Endothelial cell of umbilical vein (primary cell): ENCODE measurements around the gene PGAM4. TPM values are rescaled to one million over a fixed set of nuclear protein-coding genes. Genes with fewer than 3 reads are reported as not detected.

ENCODE experiments used
- BruUV-seq: library from RNA; stranded (reverse); fragments of 400-500 nt; replicated peaks from 2 replicates; lab custom pipeline; 2021; lab: Mats Ljungman, UMichigan
- CTCF ChIA-PET: fragments of 300-600, 350-600 bp; sonication (Branson Sonifier 250); formaldehyde crosslinking; loops from one replicate; lab custom pipeline; 2021; ENCODE audit warnings: antibody characterized with exemption, inconsistent platforms; lab: Charles Lee
- POLR2A ChIA-PET: fragments of 300-600, 350-600 bp; sonication (Branson Sonifier 250); formaldehyde crosslinking; loops from one replicate; lab custom pipeline; 2021; ENCODE audit warnings: antibody characterized with exemption, inconsistent platforms; lab: Charles Lee
- DNase-seq: peaks from one replicate; pipeline ENCODE4 v3.0.0-alpha.2; 2011; ENCODE audit warnings: low read depth, low spot score
- FAIRE-seq: peaks from 2 replicates; lab custom pipeline; 2011; peaks lifted over from hg19 to GRCh38; lab: Jason Lieb, UNC
- H2AFZ ChIP-seq: 2 replicates; pipeline ENCODE4 v1.6.0; 2012; ENCODE audit warnings: low read depth, low read length, control low read depth, inconsistent platforms
- H3K27ac ChIP-seq: 2 replicates; pipeline ENCODE4 v1.5.1; 2011; ENCODE audit warnings: low read depth, mild to moderate bottlenecking, control low read depth, low read length, moderate library complexity; ENCODE audit not compliant: insufficient read depth
- H3K27me3 ChIP-seq, 2 experiments: 2 replicates each; pipeline versions ENCODE4 v1.6.0 to v1.6.1; 2011; ENCODE audit warnings: low read length in 2 of 2, mixed read lengths in 1 of 2; ENCODE audit not compliant: control insufficient read depth in 2 of 2, insufficient read depth in 2 of 2
- H3K36me3 ChIP-seq, 2 experiments: 2 replicates in 1 of 2; 3 replicates in 1 of 2; pipeline ENCODE4 v1.5.1; 2011; ENCODE audit warnings: low read length in 2 of 2, mild to moderate bottlenecking in 1 of 2, moderate library complexity in 1 of 2; ENCODE audit not compliant: control insufficient read depth in 2 of 2, insufficient read depth in 2 of 2; ENCODE audit errors: extremely low read depth in 1 of 2
- H3K4me1 ChIP-seq: 3 replicates; pipeline ENCODE4 v1.5.1; 2011; ENCODE audit warnings: mild to moderate bottlenecking, low read length; ENCODE audit not compliant: control insufficient read depth, insufficient read depth; ENCODE audit errors: extremely low read depth
- H3K4me2 ChIP-seq: 2 replicates; pipeline ENCODE4 v1.6.1; 2011; ENCODE audit warnings: low read length, control low read depth, mixed read lengths; ENCODE audit not compliant: insufficient read depth
- H3K4me3 ChIP-seq, 3 experiments: fragments of 200-600 bp in 1 of 3; sonication (generic), shearing (Covaris generic) in 1 of 3; replicated peaks in 1 of 3; 2 replicates each; pipeline ENCODE4 v1.5.1; 2011 to 2016; ENCODE audit warnings: control low read depth in 3 of 3, low read length in 3 of 3, mild to moderate bottlenecking in 2 of 3, inconsistent platforms in 1 of 3, low read depth in 1 of 3, moderate library complexity in 1 of 3; ENCODE audit not compliant: insufficient read depth in 1 of 3
- H3K79me2 ChIP-seq: 2 replicates; pipeline ENCODE4 v1.6.0; 2012; ENCODE audit warnings: low read length, inconsistent platforms; ENCODE audit not compliant: control insufficient read depth, insufficient read depth
- H3K9ac ChIP-seq: replicated peaks from 2 replicates; pipeline ENCODE3; 2011; ENCODE audit warnings: low read length, control low read depth; ENCODE audit not compliant: insufficient read depth; ENCODE audit errors: extremely low read depth
- H3K9me1 ChIP-seq: replicated peaks from 3 replicates; pipeline ENCODE4 v1.6.0; 2011; ENCODE audit warnings: mild to moderate bottlenecking, low read length; ENCODE audit not compliant: control insufficient read depth, insufficient read depth; ENCODE audit errors: extremely low read depth
- H3K9me3 ChIP-seq: replicated peaks from 2 replicates; pipeline ENCODE4 v1.5.1; 2012; ENCODE audit warnings: low read length, inconsistent platforms; ENCODE audit not compliant: control insufficient read depth, insufficient read depth
- H4K20me1 ChIP-seq: replicated peaks from 2 replicates; pipeline ENCODE3; 2011; ENCODE audit warnings: mild to moderate bottlenecking, low read length; ENCODE audit not compliant: control insufficient read depth, insufficient read depth; ENCODE audit errors: extremely low read depth
- CTCF ChIP-seq, 2 donors: IDR thresholded peaks; 1 replicate in 1 of 2; 2 replicates in 1 of 2; pipeline ENCODE4 v1.5.1; 2011; ENCODE audit warnings: low read length in 2 of 2, mild to moderate bottlenecking in 2 of 2, moderate library complexity in 2 of 2, control low read depth in 1 of 2, inconsistent platforms in 1 of 2, low read depth in 1 of 2; ENCODE audit not compliant: insufficient read depth in 1 of 2; ENCODE audit errors: extremely low read depth in 1 of 2
- EZH2 ChIP-seq: IDR thresholded peaks from 2 replicates; pipeline ENCODE4 v1.6.1; 2012; ENCODE audit warnings: borderline replicate concordance, low read depth, mild to moderate bottlenecking, moderate library complexity, low read length, inconsistent platforms; ENCODE audit not compliant: severe bottlenecking
- FOS ChIP-seq: IDR thresholded peaks from 2 replicates; pipeline ENCODE4 v1.6.1; 2011; ENCODE audit warnings: mild to moderate bottlenecking, low read length, moderate library complexity, borderline replicate concordance; ENCODE audit not compliant: insufficient read depth
- GATA2 ChIP-seq: IDR thresholded peaks from 2 replicates; pipeline ENCODE4 v1.7.0; 2011; ENCODE audit warnings: low read depth, mild to moderate bottlenecking, moderate library complexity, mixed read lengths, low read length; ENCODE audit not compliant: insufficient read length, insufficient read depth
- JUN ChIP-seq: IDR thresholded peaks from 2 replicates; pipeline ENCODE4 v1.6.1; 2011; ENCODE audit warnings: borderline replicate concordance, low read depth; ENCODE audit not compliant: insufficient read length, insufficient read depth
- MAX ChIP-seq: IDR thresholded peaks from 2 replicates; pipeline ENCODE4 v1.6.1; 2011; ENCODE audit not compliant: insufficient read depth, insufficient read length
- MYC ChIP-seq: IDR thresholded peaks from one replicate; pipeline ENCODE4 v1.6.1; 2011; ENCODE audit warnings: mild to moderate bottlenecking, low read depth, low read length
- POLR2A ChIP-seq: IDR thresholded peaks from 2 replicates; pipeline ENCODE4 v1.6.1; 2012; ENCODE audit warnings: low read depth, mild to moderate bottlenecking, control low read depth, low read length
- POLR2AphosphoS5 ChIP-seq: IDR thresholded peaks from 2 replicates; pipeline ENCODE4 v1.6.1; 2012; ENCODE audit warnings: low read depth, mild to moderate bottlenecking, control low read depth, low read length, moderate library complexity; ENCODE audit not compliant: insufficient read depth
- dilution Hi-C: fragments of 300-500 bp; cut with MboI; formaldehyde crosslinking; loops from one replicate; pipeline ENCODE4 v1.15.0; 2019; ENCODE audit warnings: low sequenced_read_pairs; ENCODE audit not compliant: extremely low pct_ligation_motif_present
- intact Hi-C: fragments of 100-400 bp; cut with micrococcal nuclease; formaldehyde crosslinking; loops from one replicate; pipeline ENCODE4 v1.10.0; 2022
- polyA plus RNA-seq, 4 experiments: library from polyadenylated mRNA; depleted of rRNA in 3 of 4; stranded (reverse) in 3 of 4; unstranded in 1 of 4; fragments of >200 nt; gene quantifications; 2 replicates each; pipeline versions ENCODE4 v1.2.1 to v1.2.3, GENCODE V29; 2011 to 2012; ENCODE audit warnings: missing spikeins in 1 of 4
- total RNA-seq: library from RNA; stranded (reverse); gene quantifications from 2 replicates; pipeline ENCODE4 v1.2.3, GENCODE V29; 2021

PGAM4 gene
- total and polyA plus RNA-seq, 2 donors (not counting 3 experiments of a cell fraction or from before 2014, with no cell fraction given) = 0.12 TPM; not detected in 1

- H3K27ac ChIP-seq = no peak overlapping the region
- no peaks in the 10 kb centered on the region for H3K36me3 ChIP-seq
- CTCF ChIA-PET = interaction anchor here (1.2 kb wide), 1 partner anchor 36 kb away, joined by 4 read pairs; the partner anchor contains the start of gene ATP7A
- TF ChIP-seq MYC = no peak
- no peak for TF ChIP-seq JUN
- TF ChIP-seq POLR2A = no peak
- TF ChIP-seq FOS = no peak
- no peak for TF ChIP-seq MAX
- TF ChIP-seq EZH2 = no peak
- TF ChIP-seq POLR2AphosphoS5 = no peak
- no peak for TF ChIP-seq GATA2
- TF ChIP-seq CTCF (IDR thresholded peaks at IDR 0.05; ENCODE audit: extremely low read depth in 1 of 2, insufficient read depth in 1 of 2, low read depth in 1 of 2, low read length in 2 of 2) = no peak
- H3K9me1 ChIP-seq = no peaks in the 10 kb centered on the region
- no peak overlapping the region for H3K9ac ChIP-seq
- peaks cover 2% of the 10 kb centered on the region for H3K4me1 ChIP-seq
- H3K27me3 ChIP-seq = no peaks in the 10 kb centered on the region
- no peak for FAIRE-seq
- no peaks in the 10 kb centered on the region for H4K20me1 ChIP-seq
- dilution Hi-C loops = no loop called here
- intact Hi-C loops = no loop called here
- no peak overlapping the region for H3K4me2 ChIP-seq
- DNase-seq = no peak
- H3K79me2 ChIP-seq = no peaks in the 10 kb centered on the region
- BruUV-seq = no TSS peak
- no peak overlapping the region for H2AFZ ChIP-seq
- POLR2A ChIA-PET = no interaction called here
- H3K9me3 ChIP-seq = no peaks in the 10 kb centered on the region
- no peak overlapping the region for H3K4me3 ChIP-seq
Measured at GRCh38 chrX:77946571-77946970, 22.9 kb downstream of the PGAM4 start.
